Measurements from ENCODE around the gene ZNF697. TPM values are rescaled to one million over a fixed set of nuclear protein-coding genes. Genes with fewer than 3 reads are reported as not detected.

ZNF697 gene
- total and polyA plus RNA-seq, 3 donors from 2014 or later: 9.1 to 22.5 (median 14.8) TPM

DNA sequence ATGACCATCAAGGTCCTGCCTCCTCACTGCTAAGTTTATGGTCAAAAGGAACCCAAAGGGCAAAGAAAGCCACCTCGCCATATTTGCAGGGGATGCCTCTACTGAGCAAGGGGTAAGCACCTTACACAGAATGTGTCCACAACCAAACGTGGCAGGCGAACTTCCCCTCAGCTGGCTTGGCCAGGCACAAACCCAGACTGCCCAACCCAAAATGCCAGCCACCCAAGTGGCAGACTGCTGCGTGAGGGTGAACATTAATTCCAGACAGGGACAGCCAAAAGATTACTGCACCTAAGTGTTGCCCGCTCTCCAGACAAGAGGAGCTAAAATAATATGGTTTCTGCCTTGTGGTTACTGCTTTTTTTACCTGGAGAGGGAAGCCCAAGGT lies 16.0 kb downstream of the ZNF697 start:
- TF ChIP-seq, protein P1, sequence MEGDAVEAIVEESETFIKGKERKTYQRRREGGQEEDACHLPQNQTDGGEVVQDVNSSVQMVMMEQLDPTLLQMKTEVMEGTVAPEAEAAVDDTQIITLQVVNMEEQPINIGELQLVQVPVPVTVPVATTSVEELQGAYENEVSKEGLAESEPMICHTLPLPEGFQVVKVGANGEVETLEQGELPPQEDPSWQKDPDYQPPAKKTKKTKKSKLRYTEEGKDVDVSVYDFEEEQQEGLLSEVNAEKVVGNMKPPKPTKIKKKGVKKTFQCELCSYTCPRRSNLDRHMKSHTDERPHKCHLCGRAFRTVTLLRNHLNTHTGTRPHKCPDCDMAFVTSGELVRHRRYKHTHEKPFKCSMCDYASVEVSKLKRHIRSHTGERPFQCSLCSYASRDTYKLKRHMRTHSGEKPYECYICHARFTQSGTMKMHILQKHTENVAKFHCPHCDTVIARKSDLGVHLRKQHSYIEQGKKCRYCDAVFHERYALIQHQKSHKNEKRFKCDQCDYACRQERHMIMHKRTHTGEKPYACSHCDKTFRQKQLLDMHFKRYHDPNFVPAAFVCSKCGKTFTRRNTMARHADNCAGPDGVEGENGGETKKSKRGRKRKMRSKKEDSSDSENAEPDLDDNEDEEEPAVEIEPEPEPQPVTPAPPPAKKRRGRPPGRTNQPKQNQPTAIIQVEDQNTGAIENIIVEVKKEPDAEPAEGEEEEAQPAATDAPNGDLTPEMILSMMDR (IDR thresholded peaks at IDR 0.05): no peak
- no peak for TF ChIP-seq POLR2A (IDR thresholded peaks at IDR 0.05)
- intact Hi-C loops (cut with DNase I; ENCODE audit: low total_unique reads): no loop called here
- DNase-seq: no peak
- Histone ChIP-seq H3K4me3 (peak overlapping the region in 1 of 2 donors; percentile 6), H3K27me3 (no peaks in the 10 kb centered on the region), H3K27ac (peak overlapping the region; percentile 72 to 73), H3K4me1 (peaks cover 39% of the 10 kb centered on the region), H3K9me3 (no peaks in the 10 kb centered on the region), H3K36me3 (ENCODE audit: low read depth, missing control alignments) (no peaks in the 10 kb centered on the region)
- 31% methylated on average over 5 of the region's 5 CpGs for WGBS, 2 donors

DNA sequence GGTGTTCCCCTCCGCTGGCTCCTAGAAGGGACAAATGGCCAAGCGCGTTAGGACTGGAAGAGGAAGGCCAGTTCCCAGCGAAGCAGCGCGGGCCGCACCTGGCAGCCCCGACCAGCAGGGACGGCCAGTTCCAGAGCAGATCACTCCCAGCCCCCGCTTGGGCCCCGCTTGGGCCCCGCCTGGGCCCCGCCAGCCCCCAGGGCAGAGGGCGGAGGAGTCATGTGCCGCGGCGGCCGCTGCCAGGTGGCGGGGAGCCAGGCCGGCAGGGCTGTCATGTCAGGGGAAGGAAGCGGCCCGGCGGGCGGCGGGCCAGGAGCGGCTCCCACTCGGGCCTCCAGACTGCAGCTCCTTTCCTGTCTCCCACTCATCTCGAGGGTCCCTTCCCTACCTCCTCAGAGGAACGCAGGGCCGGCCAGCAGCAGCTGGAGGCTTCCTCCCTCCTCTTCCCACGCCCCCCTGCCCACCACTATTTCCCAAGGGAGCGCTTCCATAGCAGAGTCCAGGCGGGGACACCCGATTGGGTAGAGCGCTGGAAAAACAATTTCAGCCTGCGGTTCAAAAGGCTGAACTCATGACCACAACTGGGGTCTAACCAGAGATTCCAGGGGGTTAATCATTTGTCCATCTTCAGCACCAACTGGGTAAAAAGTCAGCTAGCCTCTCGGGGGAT lies 16.5 kb downstream of the ZNF697 start:
- peak; percentile 92 for DNase-seq
- no peaks in the 10 kb centered on the region for H3K27me3 ChIP-seq
- TF ChIP-seq POLR2A (IDR thresholded peaks at IDR 0.05): no peak
- TF ChIP-seq, protein P1 (IDR thresholded peaks at IDR 0.05): peak in 1 of 3 experiments; percentile 7
- WGBS, 2 donors: 1 to 7% methylated on average over 3 to 36 of the region's 37 CpGs
- no peaks in the 10 kb centered on the region for H3K9me3 ChIP-seq
- peaks cover 39% of the 10 kb centered on the region for H3K4me1 ChIP-seq
- H3K27ac ChIP-seq: peak overlapping the region; percentile 72 to 73
- intact Hi-C loops (cut with DNase I; ENCODE audit: low total_unique reads): no loop called here
- no peaks in the 10 kb centered on the region for H3K36me3 ChIP-seq (ENCODE audit: low read depth, missing control alignments)
- H3K4me3 ChIP-seq: peak overlapping the region; percentile 6 to 36

DNA sequence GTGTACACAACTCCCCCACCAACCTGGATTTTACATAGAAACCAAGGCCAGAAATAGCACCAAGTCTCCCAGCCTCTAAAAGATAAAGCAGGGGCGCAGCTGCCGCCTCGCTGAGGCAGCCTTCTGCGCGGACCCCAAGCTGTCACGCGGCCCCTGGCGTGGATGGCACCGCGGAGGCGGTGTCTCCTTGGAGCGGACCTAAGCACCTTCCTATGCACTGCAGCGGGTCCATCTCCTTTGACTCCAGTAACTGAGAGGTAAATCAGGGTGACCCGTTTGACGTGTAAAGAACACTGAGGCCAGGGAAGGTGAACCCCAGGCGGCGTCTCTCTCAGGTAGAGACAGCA lies 17.0 kb downstream of the ZNF697 start:
- peaks cover 38% of the 10 kb centered on the region for H3K4me1 ChIP-seq
- TF ChIP-seq, protein P1 (IDR thresholded peaks at IDR 0.05): no peak
- no peak for TF ChIP-seq POLR2A (IDR thresholded peaks at IDR 0.05)
- H3K9me3 ChIP-seq: no peaks in the 10 kb centered on the region
- intact Hi-C loops (cut with DNase I; ENCODE audit: low total_unique reads): no loop called here
- 10 to 30% methylated on average over 13 to 17 of the region's 17 CpGs for WGBS, 2 donors
- H3K36me3 ChIP-seq (ENCODE audit: low read depth, missing control alignments): no peaks in the 10 kb centered on the region
- no peaks in the 10 kb centered on the region for H3K27me3 ChIP-seq
- peak; percentile 38 for DNase-seq
- H3K4me3 ChIP-seq: peak overlapping the region in 1 of 2 donors; percentile 36
- H3K27ac ChIP-seq: peak overlapping the region; percentile 72 to 73

DNA sequence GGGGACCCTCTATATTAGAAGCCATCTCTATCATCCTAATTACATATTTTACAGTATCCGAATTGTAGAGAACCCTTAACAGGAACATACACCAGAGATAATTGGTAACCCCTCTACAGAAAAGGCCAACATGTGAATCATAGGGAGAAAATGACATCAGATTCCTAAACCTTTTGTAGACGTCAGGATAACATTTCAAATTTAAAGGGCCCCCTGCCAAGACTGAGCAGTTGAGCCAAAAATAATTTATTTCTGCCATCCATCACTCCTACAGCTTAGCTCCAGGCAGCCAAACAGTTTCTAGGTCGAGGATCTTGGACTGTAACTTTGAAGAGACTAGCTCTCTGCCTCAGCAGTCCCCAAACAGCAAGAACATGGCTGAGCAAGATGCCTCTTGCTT lies 21.2 kb downstream of the ZNF697 start:
- Histone ChIP-seq H3K4me1 (peaks cover 24% of the 10 kb centered on the region), H3K4me3 (no peak overlapping the region), H3K36me3 (ENCODE audit: low read depth, missing control alignments) (no peaks in the 10 kb centered on the region), H3K27ac (no peak overlapping the region), H3K9me3 (no peaks in the 10 kb centered on the region), H3K27me3 (no peaks in the 10 kb centered on the region)
- intact Hi-C loops (cut with DNase I; ENCODE audit: low total_unique reads): no loop called here
- TF ChIP-seq, protein P1 (IDR thresholded peaks at IDR 0.05): no peak
- TF ChIP-seq POLR2A (IDR thresholded peaks at IDR 0.05): no peak
- DNase-seq: no peak
- WGBS, 2 donors: 35 to 37% methylated on average over 3 of the region's 3 CpGs

DNA sequence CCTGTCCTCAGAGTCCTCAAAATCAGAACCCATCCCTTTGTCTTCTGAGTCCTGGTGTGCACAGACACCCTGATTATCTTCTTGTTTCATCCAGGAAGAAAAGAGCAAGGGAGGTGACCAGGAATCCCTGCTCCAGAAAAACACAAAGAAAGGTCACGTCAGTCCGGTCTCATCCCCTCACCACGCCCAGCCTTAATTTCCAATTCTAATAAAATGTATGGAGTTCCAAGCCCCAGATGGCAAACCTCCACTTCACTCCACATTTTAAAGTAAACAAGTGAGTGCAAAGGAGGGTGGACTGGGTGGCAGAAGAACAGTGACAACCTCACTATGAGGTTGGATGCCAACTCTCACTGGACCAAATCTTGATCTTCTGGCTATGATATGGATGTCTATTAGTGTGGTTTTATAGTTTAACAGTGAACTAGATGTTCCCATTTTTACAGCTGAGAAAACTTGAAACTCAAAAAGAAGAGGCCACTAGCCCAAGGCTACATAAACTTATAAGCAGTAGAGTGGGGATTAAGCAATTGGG lies 22.0 kb downstream of the ZNF697 start:
- no peaks in the 10 kb centered on the region for H3K9me3 ChIP-seq
- H3K4me1 ChIP-seq: peaks cover 18% of the 10 kb centered on the region
- H3K27me3 ChIP-seq: no peaks in the 10 kb centered on the region
- WGBS, 2 donors: 83 to 94% methylated on average over 3 of the region's 3 CpGs
- DNase-seq: no peak
- intact Hi-C loops (cut with DNase I; ENCODE audit: low total_unique reads): no loop called here
- H3K36me3 ChIP-seq (ENCODE audit: low read depth, missing control alignments): no peaks in the 10 kb centered on the region
- no peak overlapping the region for H3K4me3 ChIP-seq
- TF ChIP-seq POLR2A (IDR thresholded peaks at IDR 0.05): no peak
- TF ChIP-seq, protein P1 (IDR thresholded peaks at IDR 0.05): no peak
- no peak overlapping the region for H3K27ac ChIP-seq

Data from testis (tissue), 3 donors.